Hepatocyte (in vitro differentiated cells): ENCODE measurements around the gene CTNNA1. TPM values are rescaled to one million over a fixed set of nuclear protein-coding genes. Genes with fewer than 3 reads are reported as not detected.
"Not testable (repeated sequence)": the region's sequence is repeated elsewhere in the genome, so short reads cannot be mapped to it uniquely, and the experiment has no call there.

Experiments
- DNase-seq: peaks from one replicate; pipeline ENCODE4 v3.0.0-alpha.2; 2016; ENCODE audit warnings: low spot score
- H2AFZ ChIP-seq: fragments of 200-600 bp; sonication (generic); 2 replicates; pipeline ENCODE4 v1.6.0; 2016; ENCODE audit warnings: antibody characterized with exemption, mild to moderate bottlenecking
- H3K27ac ChIP-seq: fragments of 200-600 bp; sonication (generic); 2 replicates; pipeline ENCODE4 v1.5.1; 2016; ENCODE audit warnings: mild to moderate bottlenecking
- H3K27me3 ChIP-seq: fragments of 200-600 bp; sonication (generic); 2 replicates; pipeline ENCODE4 v1.6.1; 2016
- H3K36me3 ChIP-seq: fragments of 200-600 bp; sonication (generic); replicated peaks from 2 replicates; pipeline ENCODE4 v1.5.1; 2016; ENCODE audit warnings: low read depth; ENCODE audit not compliant: insufficient read depth
- H3K4me1 ChIP-seq: fragments of 200-600 bp; sonication (generic); 2 replicates; pipeline ENCODE4 v1.5.1; 2016; ENCODE audit warnings: mild to moderate bottlenecking, moderate library complexity; ENCODE audit not compliant: insufficient read depth
- H3K4me2 ChIP-seq: fragments of 200-600 bp; sonication (generic); 2 replicates; pipeline ENCODE4 v1.6.0; 2016
- H3K4me3 ChIP-seq: fragments of 200-600 bp; sonication (generic); 2 replicates; pipeline ENCODE4 v1.5.1; 2016; ENCODE audit warnings: mild to moderate bottlenecking
- H3K79me2 ChIP-seq: fragments of 200-600 bp; sonication (generic); 2 replicates; pipeline ENCODE4 v1.6.0; 2017; ENCODE audit warnings: mild to moderate bottlenecking
- H3K9me2 ChIP-seq: fragments of 200-600 bp; sonication (generic); replicated peaks from 2 replicates; pipeline ENCODE4 v1.6.0; 2017; ENCODE audit warnings: mild to moderate bottlenecking; ENCODE audit not compliant: insufficient read depth
- H3K9me3 ChIP-seq: fragments of 200-600 bp; sonication (generic); 2 replicates; pipeline ENCODE4 v1.5.1; 2016; ENCODE audit warnings: low read depth, mild to moderate bottlenecking
- H4K20me1 ChIP-seq: fragments of 200-600 bp; sonication (generic); 2 replicates; pipeline ENCODE4 v1.6.0; 2016; ENCODE audit warnings: mild to moderate bottlenecking; ENCODE audit not compliant: insufficient read depth, poor library complexity, severe bottlenecking
- EZH2 ChIP-seq: fragments of 200-600 bp; sonication (generic); IDR thresholded peaks from 2 replicates; pipeline ENCODE4 v1.6.1; 2016; ENCODE audit warnings: antibody characterized with exemption, mild to moderate bottlenecking, borderline replicate concordance
- EZH2phosphoT487 ChIP-seq: fragments of 200-600 bp; sonication (generic); IDR thresholded peaks from one replicate; pipeline ENCODE4 v1.6.1; 2018; ENCODE audit warnings: antibody characterized with exemption, mild to moderate bottlenecking, low read depth, moderate library complexity; ENCODE audit not compliant: unreplicated experiment, severe bottlenecking
- WGBS: methylation state at CpG from one replicate; pipeline ENCODE4 v1.1.6; 2016; ENCODE audit warnings: low lambda C conversion rate; ENCODE audit errors: missing lambda C conversion rate; 5-methylcytosine and 5-hydroxymethylcytosine counted together
- polyA plus RNA-seq: library from polyadenylated mRNA; unstranded; fragments of >200 nt; fragmentation: Nextera tagmentation; extraction: Ambion mirVana; gene quantifications from 2 replicates; pipeline ENCODE4 v1.2.1, GENCODE V29; 2016
- total RNA-seq: library from RNA; depleted of rRNA; stranded (reverse); fragments of >200 nt; gene quantifications from 2 replicates; pipeline ENCODE4 v1.2.3, GENCODE V29; 2014
- TF ChIP-seq, protein P1 (sequence below): fragments of 200-600 bp; sonication (generic); IDR thresholded peaks from 2 replicates; pipeline ENCODE4 v1.5.1; 2016; ENCODE audit warnings: antibody characterized with exemption, mild to moderate bottlenecking; ENCODE audit not compliant: poor library complexity

Gene CTNNA1
- total and polyA plus RNA-seq, 2 experiments from 2014 or later, result 152 to 349 TPM

DNA sequence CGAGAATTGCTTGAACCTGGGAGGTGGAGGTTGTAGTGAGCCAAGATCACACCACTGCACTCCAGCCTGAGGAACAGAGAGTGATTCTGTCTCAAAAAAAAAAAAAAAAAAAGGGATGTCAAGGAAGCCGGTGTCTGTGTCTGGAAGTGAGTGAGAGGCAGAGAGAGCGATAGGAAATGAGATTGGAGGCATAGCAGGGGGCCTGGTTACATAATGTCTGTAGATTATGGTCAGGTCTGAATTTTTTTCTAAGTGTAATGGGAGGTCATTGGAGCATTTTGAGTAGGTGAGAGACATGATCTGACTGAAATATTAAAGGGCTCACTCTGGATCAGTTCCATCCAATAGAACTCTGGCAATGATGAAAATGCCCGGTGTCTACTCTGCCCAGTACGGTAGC, 40.4 kb upstream of the CTNNA1 start:
- DNase-seq, result no peak
- Histone ChIP-seq H3K4me1 (peaks cover 14% of the 10 kb centered on the region), H4K20me1 (no peaks in the 10 kb centered on the region), H2AFZ (no peak overlapping the region), H3K9me3 (no peaks in the 10 kb centered on the region), H3K9me2 (no peaks in the 10 kb centered on the region), H3K4me3 (no peak overlapping the region), H3K4me2 (no peak overlapping the region), H3K27ac (no peak overlapping the region), H3K36me3 (no peaks in the 10 kb centered on the region), H3K79me2 (no peaks in the 10 kb centered on the region), H3K27me3 (no peaks in the 10 kb centered on the region)
- TF ChIP-seq, protein P1, sequence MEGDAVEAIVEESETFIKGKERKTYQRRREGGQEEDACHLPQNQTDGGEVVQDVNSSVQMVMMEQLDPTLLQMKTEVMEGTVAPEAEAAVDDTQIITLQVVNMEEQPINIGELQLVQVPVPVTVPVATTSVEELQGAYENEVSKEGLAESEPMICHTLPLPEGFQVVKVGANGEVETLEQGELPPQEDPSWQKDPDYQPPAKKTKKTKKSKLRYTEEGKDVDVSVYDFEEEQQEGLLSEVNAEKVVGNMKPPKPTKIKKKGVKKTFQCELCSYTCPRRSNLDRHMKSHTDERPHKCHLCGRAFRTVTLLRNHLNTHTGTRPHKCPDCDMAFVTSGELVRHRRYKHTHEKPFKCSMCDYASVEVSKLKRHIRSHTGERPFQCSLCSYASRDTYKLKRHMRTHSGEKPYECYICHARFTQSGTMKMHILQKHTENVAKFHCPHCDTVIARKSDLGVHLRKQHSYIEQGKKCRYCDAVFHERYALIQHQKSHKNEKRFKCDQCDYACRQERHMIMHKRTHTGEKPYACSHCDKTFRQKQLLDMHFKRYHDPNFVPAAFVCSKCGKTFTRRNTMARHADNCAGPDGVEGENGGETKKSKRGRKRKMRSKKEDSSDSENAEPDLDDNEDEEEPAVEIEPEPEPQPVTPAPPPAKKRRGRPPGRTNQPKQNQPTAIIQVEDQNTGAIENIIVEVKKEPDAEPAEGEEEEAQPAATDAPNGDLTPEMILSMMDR, result no peak
- TF ChIP-seq EZH2phosphoT487, result no peak
- 92% methylated on average over 5 of the region's 5 CpGs for WGBS

DNA sequence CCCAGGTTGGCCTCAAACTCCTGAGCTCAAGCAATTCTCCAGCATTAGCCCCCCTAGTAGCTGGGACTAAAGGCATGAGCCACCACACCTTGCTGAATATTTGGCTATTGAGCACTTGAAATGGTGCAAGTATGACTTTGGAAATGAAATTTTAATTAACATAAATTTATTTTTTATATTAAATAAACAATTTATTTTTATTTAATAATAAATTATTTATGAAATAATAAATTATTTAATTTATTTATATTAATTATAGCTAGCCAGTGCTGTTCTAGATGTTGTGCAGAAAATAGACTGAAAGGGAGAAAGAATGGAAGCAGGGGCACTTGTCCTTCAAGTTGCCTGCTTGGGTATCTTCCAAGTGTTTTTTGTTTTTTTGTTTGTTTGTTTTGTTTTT, 40.0 kb upstream of the CTNNA1 start:
- H3K27me3 ChIP-seq, result no peaks in the 10 kb centered on the region
- H3K27ac ChIP-seq, result no peak overlapping the region
- no peaks in the 10 kb centered on the region for H3K9me3 ChIP-seq
- H3K9me2 ChIP-seq, result no peaks in the 10 kb centered on the region
- H2AFZ ChIP-seq, result no peak overlapping the region
- peaks cover 14% of the 10 kb centered on the region for H3K4me1 ChIP-seq
- no peaks in the 10 kb centered on the region for H4K20me1 ChIP-seq
- H3K4me3 ChIP-seq, result no peak overlapping the region
- H3K36me3 ChIP-seq, result no peaks in the 10 kb centered on the region
- no peak overlapping the region for H3K4me2 ChIP-seq
- no peak for DNase-seq
- TF ChIP-seq EZH2, result no peak
- TF ChIP-seq, protein P1, result no peak
- TF ChIP-seq EZH2phosphoT487, result no peak
- H3K79me2 ChIP-seq, result no peaks in the 10 kb centered on the region

DNA sequence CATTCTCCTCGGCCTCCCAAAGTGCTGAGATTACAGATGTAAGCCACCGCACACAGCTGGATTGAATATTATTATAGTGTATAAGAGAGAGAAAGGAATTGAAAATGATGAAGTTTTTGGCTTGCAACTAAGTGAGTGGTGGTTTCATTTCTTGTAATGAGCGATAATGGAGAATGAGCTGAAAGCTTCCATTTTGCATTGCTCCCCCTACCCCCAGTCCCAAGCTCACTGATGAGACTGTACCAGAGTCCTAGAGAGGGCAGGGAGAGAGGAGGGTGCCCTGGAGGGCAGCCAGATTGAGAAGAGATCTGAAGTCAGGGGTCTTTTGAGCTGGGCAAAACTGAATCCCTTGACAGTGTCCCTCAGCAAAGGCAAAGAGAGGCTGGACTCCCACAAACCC, 38.5 kb upstream of the CTNNA1 start:
- Histone ChIP-seq H3K9me3 (no peaks in the 10 kb centered on the region), H3K27me3 (no peaks in the 10 kb centered on the region), H3K36me3 (no peaks in the 10 kb centered on the region), H2AFZ (no peak overlapping the region), H3K4me1 (peaks cover 8% of the 10 kb centered on the region), H3K9me2 (no peaks in the 10 kb centered on the region), H3K79me2 (no peaks in the 10 kb centered on the region), H3K4me2 (no peak overlapping the region), H3K4me3 (no peak overlapping the region), H4K20me1 (no peaks in the 10 kb centered on the region), H3K27ac (no peak overlapping the region)
- 95% methylated on average over 3 of the region's 3 CpGs for WGBS
- no peak for DNase-seq
- no peak for TF ChIP-seq EZH2phosphoT487
- TF ChIP-seq, protein P1, result no peak
- TF ChIP-seq EZH2, result no peak

DNA sequence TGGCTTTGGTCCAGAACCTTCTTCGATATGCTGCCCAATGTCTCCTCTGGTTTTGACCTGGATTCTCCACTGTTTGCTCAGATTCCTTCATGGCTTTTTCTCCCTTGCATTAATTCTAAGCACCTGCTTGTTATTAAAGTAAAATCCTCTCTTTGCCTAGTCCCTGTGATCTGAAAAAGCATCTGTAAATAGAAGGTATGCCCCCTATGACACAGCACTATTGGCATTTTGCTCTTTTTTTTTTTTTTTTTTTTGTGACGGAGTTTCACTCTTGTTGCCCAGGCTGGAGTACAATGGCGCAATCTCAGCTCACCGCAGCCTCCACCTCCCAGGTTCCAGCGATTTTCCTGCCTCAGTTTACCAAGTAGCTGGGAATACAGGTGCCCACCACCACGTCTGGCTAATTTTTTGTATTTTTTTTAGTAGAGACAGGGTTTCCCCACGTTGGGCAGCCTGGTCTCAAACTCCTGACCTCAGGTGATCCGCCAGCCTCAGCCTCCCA, 37.2 kb upstream of the CTNNA1 start:
- H4K20me1 ChIP-seq, H3K27me3 ChIP-seq, H3K9me3 ChIP-seq, H2AFZ ChIP-seq, H3K79me2 ChIP-seq, H3K27ac ChIP-seq, H3K4me3 ChIP-seq, H3K4me2 ChIP-seq, H3K36me3 ChIP-seq, DNase-seq, H3K9me2 ChIP-seq, H3K4me1 ChIP-seq: not testable (repeated sequence)
- 72% methylated on average over 8 of the region's 8 CpGs for WGBS
